Keratinocyte (primary cell): Measurements from ENCODE around the gene PTBP3.

Source experiments
- EZH2 ChIP-seq: IDR thresholded peaks from one replicate; pipeline ENCODE4 v1.6.1; 2012; ENCODE audit warnings: inconsistent platforms, mild to moderate bottlenecking, low read length, moderate library complexity
- TF ChIP-seq, protein P1 (sequence below), 3 experiments: IDR thresholded peaks in 1 of 3; conservative IDR thresholded peaks in 1 of 3; optimal IDR thresholded peaks in 1 of 3; 2 replicates in 2 of 3; 3 replicates in 1 of 3; pipeline versions ENCODE3 to v1.5.1; 2011; ENCODE audit warnings: low read length in 3 of 3, mild to moderate bottlenecking in 3 of 3, moderate library complexity in 2 of 3, control low read depth in 1 of 3, inconsistent platforms in 1 of 3; ENCODE audit not compliant: insufficient read depth in 2 of 3; ENCODE audit errors: extremely low read depth in 1 of 3

DNA sequence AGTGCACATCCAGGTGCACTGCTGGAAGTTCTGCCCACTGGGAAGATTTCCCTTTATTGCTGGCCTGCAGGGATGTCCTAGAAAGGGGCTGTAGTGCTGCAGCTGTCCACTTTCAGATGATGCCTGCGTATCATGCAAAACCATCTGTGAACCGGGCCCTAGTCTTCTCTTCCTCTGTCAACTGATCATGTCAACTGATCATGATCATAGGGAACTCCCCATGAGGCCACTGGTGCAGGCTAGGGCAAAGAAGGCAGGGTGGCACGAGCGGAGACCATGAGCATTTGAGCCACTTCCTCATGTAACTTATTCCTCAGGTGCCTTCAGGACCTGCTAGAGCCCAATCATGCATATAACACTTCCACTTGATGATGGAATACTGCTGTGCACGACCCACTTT is 41.9 kb upstream of the PTBP3 start:
- TF ChIP-seq, protein P1, sequence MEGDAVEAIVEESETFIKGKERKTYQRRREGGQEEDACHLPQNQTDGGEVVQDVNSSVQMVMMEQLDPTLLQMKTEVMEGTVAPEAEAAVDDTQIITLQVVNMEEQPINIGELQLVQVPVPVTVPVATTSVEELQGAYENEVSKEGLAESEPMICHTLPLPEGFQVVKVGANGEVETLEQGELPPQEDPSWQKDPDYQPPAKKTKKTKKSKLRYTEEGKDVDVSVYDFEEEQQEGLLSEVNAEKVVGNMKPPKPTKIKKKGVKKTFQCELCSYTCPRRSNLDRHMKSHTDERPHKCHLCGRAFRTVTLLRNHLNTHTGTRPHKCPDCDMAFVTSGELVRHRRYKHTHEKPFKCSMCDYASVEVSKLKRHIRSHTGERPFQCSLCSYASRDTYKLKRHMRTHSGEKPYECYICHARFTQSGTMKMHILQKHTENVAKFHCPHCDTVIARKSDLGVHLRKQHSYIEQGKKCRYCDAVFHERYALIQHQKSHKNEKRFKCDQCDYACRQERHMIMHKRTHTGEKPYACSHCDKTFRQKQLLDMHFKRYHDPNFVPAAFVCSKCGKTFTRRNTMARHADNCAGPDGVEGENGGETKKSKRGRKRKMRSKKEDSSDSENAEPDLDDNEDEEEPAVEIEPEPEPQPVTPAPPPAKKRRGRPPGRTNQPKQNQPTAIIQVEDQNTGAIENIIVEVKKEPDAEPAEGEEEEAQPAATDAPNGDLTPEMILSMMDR (optimal IDR thresholded peaks at IDR 0.05 in 1 of 3, IDR thresholded peaks at IDR 0.05 in 1 of 3, conservative IDR thresholded peaks at IDR 0.05 in 1 of 3; ENCODE audit: extremely low read depth in 1 of 3, insufficient read depth in 2 of 3, low read length in 3 of 3), result no peak
- TF ChIP-seq EZH2, result no peak
